ENCODE results near the gene SVEP1.

SVEP1 gene

GRCh38 chr9:110327716-110328115 is 251.8 kb downstream of the SVEP1 start:
- no peak for DNase-seq (ENCODE audit: low read depth, low spot score)
- H3K36me3 ChIP-seq (ENCODE audit: insufficient read depth, low read length) = no peaks in the 10 kb centered on the region
- no peak overlapping the region for H3K27ac ChIP-seq
- no peaks in the 10 kb centered on the region for H3K9me3 ChIP-seq (ENCODE audit: low read depth, low read length)
- H3K9ac ChIP-seq (ENCODE audit: insufficient read length) = no peak overlapping the region
- TF ChIP-seq EZH2 (IDR thresholded peaks at IDR 0.05) (no peak), FOXP2 (optimal IDR thresholded peaks at IDR 0.05; ENCODE audit: control extremely low read depth, extremely low read length, insufficient read depth) (no peak), POLR2AphosphoS5 (IDR thresholded peaks at IDR 0.05; ENCODE audit: borderline replicate concordance, low read depth, low read length) (no peak)
- no peak overlapping the region for H3K4me3 ChIP-seq

GRCh38 chr9:110323818-110324217 is 255.7 kb downstream of the SVEP1 start:
- H3K36me3 ChIP-seq (ENCODE audit: insufficient read depth, low read length) = no peaks in the 10 kb centered on the region
- H3K4me3 ChIP-seq = no peak overlapping the region
- H3K27ac ChIP-seq = no peak overlapping the region
- TF ChIP-seq FOXP2 (optimal IDR thresholded peaks at IDR 0.05; ENCODE audit: control extremely low read depth, extremely low read length, insufficient read depth) (no peak), EZH2 (IDR thresholded peaks at IDR 0.05) (no peak), POLR2AphosphoS5 (IDR thresholded peaks at IDR 0.05; ENCODE audit: borderline replicate concordance, low read depth, low read length) (no peak)
- DNase-seq (ENCODE audit: low read depth, low spot score) = no peak
- no peaks in the 10 kb centered on the region for H3K9me3 ChIP-seq (ENCODE audit: low read depth, low read length)
- H3K9ac ChIP-seq (ENCODE audit: insufficient read length) = no peak overlapping the region

- TF ChIP-seq EZH2 (IDR thresholded peaks at IDR 0.05) = no peak
- TF ChIP-seq POLR2AphosphoS5 (IDR thresholded peaks at IDR 0.05; ENCODE audit: borderline replicate concordance, low read depth, low read length) = no peak
- TF ChIP-seq FOXP2 (optimal IDR thresholded peaks at IDR 0.05; ENCODE audit: control extremely low read depth, extremely low read length, insufficient read depth) = no peak
- Histone ChIP-seq H3K9ac (ENCODE audit: insufficient read length) (no peak overlapping the region), H3K9me3 (ENCODE audit: low read depth, low read length) (no peaks in the 10 kb centered on the region), H3K36me3 (ENCODE audit: insufficient read depth, low read length) (no peaks in the 10 kb centered on the region), H3K27ac (no peak overlapping the region), H3K4me3 (no peak overlapping the region)
- no peak for DNase-seq (ENCODE audit: low read depth, low spot score)
Observed at GRCh38 chr9:110320651-110321445, 258.7 kb downstream of the SVEP1 start.

GRCh38 chr9:110319781-110320492 is 259.6 kb downstream of the SVEP1 start:
- H3K36me3 ChIP-seq (ENCODE audit: insufficient read depth, low read length) = no peaks in the 10 kb centered on the region
- H3K27ac ChIP-seq = no peak overlapping the region
- TF ChIP-seq POLR2AphosphoS5 (IDR thresholded peaks at IDR 0.05; ENCODE audit: borderline replicate concordance, low read depth, low read length) = no peak
- no peak for TF ChIP-seq FOXP2 (optimal IDR thresholded peaks at IDR 0.05; ENCODE audit: control extremely low read depth, extremely low read length, insufficient read depth)
- TF ChIP-seq EZH2 (IDR thresholded peaks at IDR 0.05) = no peak
- no peak overlapping the region for H3K9ac ChIP-seq (ENCODE audit: insufficient read length)
- no peak for DNase-seq (ENCODE audit: low read depth, low spot score)
- no peaks in the 10 kb centered on the region for H3K9me3 ChIP-seq (ENCODE audit: low read depth, low read length)
- no peak overlapping the region for H3K4me3 ChIP-seq

- no peak for DNase-seq (ENCODE audit: low read depth, low spot score)
Observed at GRCh38 chr9:110317911-110318310, 261.6 kb downstream of the SVEP1 start.

GRCh38 chr9:110316261-110317075 is 263.1 kb downstream of the SVEP1 start:
- Histone ChIP-seq H3K4me3 (no peak overlapping the region), H3K9ac (ENCODE audit: insufficient read length) (no peak overlapping the region), H3K9me3 (ENCODE audit: low read depth, low read length) (no peaks in the 10 kb centered on the region), H3K36me3 (ENCODE audit: insufficient read depth, low read length) (no peaks in the 10 kb centered on the region), H3K27ac (no peak overlapping the region)
- TF ChIP-seq FOXP2 (optimal IDR thresholded peaks at IDR 0.05; ENCODE audit: control extremely low read depth, extremely low read length, insufficient read depth) (no peak), EZH2 (IDR thresholded peaks at IDR 0.05) (no peak)
- DNase-seq (ENCODE audit: low read depth, low spot score) = no peak

More at GRCh38 chr9:110317911-110318310, 261.6 kb downstream of the SVEP1 start:
- TF ChIP-seq FOXP2 (optimal IDR thresholded peaks at IDR 0.05; ENCODE audit: control extremely low read depth, extremely low read length, insufficient read depth) (no peak), EZH2 (IDR thresholded peaks at IDR 0.05) (no peak), POLR2AphosphoS5 (IDR thresholded peaks at IDR 0.05; ENCODE audit: borderline replicate concordance, low read depth, low read length) (no peak)
- H3K9me3 ChIP-seq (ENCODE audit: low read depth, low read length) = no peaks in the 10 kb centered on the region
- no peaks in the 10 kb centered on the region for H3K36me3 ChIP-seq (ENCODE audit: insufficient read depth, low read length)
- H3K27ac ChIP-seq = no peak overlapping the region
- H3K4me3 ChIP-seq = no peak overlapping the region
- H3K9ac ChIP-seq (ENCODE audit: insufficient read length) = no peak overlapping the region
